GM19238 (cell line): ENCODE data around the gene C2orf74.
"Not testable (repeated sequence)": the region's sequence is repeated elsewhere in the genome, so short reads cannot be mapped to it uniquely, and the experiment has no call there.

Experiments
- DNase-seq: peaks from one replicate; pipeline ENCODE4 v3.0.0; 2011; ENCODE audit warnings: low spot score; ENCODE audit not compliant: insufficient read length

C2orf74 gene

DNA sequence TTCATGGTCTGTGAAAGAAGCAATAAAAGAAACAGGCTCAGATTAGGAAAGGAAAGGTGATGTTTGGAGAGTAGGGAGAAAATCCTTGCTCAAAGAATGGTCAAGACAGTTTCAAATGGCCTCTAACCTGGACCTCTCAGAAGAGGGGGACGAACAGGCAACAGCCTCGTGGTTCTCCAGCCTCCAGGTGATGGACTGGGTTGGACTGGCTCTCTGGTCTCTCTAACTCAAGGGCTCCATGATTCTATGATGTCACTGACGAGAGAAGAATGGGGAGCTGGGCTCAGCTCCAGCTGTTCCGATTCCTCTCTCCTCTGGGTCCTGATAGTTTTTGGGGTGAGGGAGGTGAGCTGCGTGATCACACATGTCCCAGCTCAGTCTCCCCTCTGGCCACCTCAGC is at the start of gene C2orf74:
Gene C2orf74, plus strand, starts transcription at position 301 of the 400 bp plus-strand sequence. CDS start 327 bp downstream, outside the sequence.
- no peak for DNase-seq

DNA sequence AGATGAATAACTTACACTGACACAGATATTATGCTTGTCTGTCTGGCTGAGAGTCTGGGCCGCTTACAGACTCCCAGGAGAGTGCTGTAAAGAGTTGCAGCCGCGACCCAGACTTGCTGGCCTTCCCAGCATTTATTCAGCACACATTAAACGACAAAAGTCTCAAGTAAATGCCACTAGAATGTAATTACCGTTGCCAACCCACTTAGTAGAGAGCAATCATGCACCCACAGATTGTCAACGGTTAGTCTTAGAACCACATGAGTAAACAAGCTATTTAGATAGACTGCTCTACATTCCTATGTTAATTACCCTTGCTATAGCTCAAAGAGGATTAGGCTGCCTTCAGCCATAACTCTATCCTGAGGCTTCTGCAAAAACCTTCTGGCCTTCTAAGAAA is 47.8 kb upstream of the C2orf74 start:
- no peak for DNase-seq

DNA sequence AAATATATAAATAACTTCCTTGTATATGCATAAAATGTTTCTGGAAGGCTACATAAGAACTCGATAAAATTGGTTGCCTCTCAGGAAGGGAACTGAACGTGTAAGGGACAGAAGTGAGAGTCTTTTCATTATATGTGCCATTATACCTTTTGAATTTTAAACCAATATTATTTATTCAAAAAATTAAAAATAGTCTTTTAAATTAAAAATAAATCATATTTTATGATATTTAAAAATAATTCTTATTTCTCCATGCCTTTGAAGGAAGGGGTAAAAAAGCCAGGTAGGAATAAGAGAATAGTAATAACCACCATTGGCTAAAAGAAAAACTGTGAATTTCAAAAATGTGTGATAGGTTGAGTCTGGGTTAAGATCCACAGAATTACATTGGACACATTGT is 45.7 kb upstream of the C2orf74 start:
- no peak for DNase-seq

DNA sequence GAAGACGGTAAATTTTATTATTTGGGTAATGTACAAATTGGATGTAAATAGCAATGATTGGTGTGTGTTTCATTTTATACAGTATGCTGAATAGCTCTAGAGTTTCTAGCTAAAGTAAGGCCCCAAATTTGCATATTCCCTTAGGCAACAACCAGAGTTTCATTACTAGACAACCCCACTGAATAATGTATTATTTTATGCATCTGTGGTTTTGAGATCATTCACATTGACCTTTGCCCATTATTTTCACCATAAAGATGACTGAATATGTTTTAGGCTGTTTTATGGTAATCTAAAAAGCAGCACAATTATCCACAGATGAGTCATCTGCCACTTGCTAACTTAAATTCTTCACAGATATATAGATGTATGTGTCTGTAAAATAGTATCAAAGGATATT is 44.5 kb upstream of the C2orf74 start:
- no peak for DNase-seq

DNA sequence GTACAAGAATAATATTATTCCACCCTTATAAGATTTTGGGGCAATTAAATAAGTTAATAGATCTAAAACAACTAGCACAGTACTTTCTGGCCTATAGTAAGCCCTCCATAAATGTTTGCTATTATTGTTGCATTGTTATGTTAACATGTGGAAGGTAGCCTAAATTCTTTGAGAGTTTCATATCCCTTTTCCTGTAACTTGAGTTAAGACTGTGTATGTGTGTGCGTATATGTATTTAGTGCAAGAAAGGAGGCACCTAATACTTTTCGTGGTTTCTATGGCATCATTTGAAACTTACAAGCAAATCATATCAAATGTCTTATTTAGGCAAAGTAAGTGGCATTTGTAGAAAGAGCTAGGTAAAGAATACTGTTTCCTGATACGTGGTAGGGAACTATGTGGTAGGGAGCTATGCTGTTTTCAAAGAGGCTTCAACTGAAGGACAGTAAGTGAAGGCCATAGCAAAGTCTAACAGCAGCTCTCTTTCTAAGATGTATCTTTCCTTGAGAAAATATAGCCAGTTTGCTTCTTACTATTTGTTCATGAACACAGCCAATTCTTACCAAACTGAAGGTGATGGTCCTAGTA is 36.8 kb upstream of the C2orf74 start:
- no peak for DNase-seq

DNA sequence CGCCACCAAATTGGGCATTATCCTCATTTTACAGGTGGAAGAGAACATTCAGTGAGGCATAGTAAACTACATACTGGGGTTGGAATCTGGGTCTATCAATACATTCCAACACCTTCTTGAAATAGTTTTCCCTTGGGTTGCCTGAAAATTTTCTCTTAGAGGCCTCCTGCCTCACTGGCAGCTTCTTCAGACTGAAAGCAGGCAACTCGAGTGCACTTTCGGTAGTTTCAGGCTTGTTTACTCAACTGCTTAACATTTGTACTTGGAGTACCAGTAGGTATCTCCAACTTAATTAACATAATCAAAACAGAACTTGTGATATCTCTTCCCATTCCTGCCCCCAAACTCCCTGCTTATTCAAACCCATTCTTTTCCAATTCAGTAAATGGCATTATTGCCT is 36.2 kb upstream of the C2orf74 start:
- no peak for DNase-seq

DNA sequence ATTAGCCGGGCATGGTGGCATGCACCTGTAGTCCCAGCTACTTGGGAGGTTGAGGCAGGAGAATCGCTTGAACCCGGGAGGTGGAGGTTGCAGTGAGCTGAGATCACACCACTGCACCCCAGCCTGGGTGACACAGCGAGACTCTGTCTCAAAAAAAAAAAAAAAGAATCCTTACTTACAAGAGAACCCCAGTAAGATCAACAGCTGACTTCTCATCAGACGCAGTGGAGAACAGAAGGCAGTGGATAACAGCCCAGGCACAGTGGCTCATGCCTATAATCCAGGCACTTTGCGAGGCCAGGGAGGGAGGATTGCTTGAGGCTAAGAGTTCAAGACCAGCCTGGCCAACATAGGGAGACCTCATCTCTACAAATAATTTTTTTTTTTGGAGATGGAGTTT is 33.9 kb upstream of the C2orf74 start:
- DNase-seq: not testable (repeated sequence)

DNA sequence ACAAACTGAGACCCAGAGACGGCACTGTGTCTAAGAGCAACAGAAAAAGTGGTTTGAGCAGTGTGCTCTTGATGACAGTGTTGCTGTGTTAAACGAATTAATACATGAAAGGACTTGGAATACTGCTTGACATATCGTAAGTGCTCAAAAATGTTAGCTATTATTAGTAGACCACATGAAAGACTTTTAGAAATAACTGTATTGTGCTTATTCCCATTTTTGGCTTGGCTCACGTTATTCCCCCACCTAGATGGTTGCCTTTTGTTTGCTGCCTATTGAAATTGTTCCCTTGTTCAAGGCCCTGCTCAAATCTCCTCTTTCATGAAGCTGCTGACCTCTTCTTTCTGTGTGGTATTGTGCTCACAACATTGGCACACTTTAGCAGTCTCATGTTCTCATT is 27.8 kb upstream of the C2orf74 start:
- no peak for DNase-seq

DNA sequence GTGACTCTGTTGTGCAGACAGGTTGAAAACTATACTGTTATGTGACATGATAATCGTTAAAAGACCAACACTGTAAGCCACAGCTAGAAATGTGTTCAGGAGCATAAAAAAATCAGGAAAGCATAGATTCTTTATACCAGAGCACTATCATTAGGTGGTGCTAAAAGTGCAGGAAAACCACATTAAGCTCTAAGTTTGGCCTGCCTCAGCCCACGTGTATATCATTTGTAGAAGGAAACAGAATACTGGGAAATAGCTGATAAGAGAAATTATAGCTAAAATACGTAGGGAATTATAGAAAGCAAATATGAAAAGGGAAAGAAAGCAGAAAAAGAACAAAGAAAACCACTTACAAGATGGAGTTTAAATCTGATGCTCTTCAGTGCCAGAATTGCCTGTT is 26.5 kb upstream of the C2orf74 start:
- DNase-seq: no peak

DNA sequence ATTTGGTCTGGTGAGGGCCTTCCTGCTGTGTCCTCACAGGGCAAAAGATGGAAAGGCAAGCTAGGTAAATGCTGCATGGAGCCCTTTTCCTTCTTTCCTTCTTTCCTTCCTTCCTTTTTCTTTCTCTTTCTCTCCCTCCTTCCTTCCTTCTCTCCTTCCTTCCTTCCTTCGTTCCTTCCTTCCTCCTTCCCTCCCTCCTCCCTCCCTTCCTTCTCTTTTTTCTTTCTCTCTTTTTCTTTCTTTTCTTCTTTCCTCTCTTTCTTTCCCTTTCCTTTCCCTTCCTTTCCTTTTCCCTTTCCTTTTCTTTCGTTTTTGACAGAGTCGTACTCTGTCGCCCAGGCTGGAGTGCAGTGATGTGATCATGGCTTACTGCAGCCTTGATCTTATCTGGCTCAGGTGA is 23.1 kb upstream of the C2orf74 start:
- no peak for DNase-seq

DNA sequence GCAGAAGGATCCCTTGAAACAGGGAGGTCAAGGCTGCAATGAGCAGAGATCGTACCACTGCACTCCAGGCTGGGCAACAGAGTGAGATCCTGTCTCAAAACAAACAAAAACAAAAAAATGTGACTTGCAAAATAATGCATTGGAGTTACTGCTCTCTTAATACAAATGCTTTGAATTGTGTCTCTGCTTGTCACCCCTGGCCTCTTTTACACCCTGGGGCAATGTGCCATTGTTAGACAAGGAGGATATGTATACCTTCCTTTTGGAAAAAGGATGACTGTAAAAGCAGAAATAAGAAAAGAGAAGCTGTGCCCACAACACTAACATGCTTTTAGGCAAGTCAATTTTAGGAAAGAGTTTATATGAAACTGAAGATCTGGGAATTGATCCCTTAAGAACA is 20.8 kb upstream of the C2orf74 start:
- DNase-seq: no peak

DNA sequence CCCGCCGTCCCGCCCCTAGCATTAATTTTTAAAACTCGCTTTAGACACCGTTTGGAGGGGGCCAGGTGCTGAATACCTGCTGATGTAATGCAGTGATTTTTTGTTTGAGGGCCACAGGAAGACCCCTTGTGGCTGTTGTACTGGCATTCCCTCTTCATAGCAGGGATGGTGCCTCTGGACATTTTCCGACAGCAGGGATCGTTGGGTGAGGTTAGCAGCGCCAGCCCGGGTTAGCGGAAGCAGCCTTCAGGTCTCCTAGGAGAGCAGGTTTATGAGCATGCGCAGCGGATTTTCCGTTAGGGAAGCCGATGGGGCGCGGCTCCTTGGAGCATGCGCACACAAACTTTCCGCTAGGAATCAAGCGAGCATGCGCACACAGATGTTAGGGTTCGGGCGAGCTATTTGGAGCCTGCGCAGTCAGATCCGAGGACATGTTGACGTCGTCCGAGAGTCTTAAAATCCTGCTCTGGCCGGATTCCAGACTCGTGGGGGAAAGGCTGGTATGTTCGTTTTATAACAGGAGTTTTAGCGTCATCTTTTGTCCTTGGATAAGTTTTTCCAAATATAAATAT is 17.2 kb upstream of the C2orf74 start:
- DNase-seq: peak; percentile 91

DNA sequence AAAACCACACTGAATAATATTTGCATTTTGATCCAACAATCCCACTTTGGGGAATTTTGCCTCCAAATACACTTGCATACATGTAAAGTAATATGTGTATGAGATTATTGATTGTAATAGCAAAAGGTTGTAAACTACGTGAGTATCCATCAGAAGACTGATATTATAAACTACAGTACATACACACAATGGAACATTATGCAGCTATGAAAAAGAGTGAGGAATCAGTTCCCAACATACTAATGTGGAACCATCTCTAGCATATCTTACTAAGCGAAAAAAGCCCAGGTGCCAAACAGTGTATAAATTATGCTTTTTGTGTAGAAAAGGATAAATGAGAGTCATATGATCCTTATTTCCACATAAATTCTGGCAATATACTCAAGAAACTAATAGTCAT is 16.0 kb upstream of the C2orf74 start:
- no peak for DNase-seq

DNA sequence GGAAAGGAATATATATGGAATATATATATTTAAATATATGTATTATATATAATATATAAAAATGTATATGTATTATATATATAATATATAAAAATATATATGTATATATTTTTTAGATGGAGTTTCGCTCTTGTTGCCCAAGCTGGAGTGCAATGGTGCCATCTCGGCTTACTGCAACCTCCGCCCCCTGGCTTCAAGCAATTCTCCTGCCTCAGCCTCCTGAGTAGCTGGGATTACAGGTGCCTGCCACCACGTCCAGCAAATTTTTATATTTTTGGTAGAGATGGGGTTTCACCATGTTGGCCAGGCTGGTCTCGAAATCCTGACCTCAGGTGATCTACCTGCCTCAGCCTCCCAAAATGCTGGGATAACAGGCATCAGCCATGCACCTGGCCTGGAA is 13.9 kb upstream of the C2orf74 start:
- not testable (repeated sequence) for DNase-seq

DNA sequence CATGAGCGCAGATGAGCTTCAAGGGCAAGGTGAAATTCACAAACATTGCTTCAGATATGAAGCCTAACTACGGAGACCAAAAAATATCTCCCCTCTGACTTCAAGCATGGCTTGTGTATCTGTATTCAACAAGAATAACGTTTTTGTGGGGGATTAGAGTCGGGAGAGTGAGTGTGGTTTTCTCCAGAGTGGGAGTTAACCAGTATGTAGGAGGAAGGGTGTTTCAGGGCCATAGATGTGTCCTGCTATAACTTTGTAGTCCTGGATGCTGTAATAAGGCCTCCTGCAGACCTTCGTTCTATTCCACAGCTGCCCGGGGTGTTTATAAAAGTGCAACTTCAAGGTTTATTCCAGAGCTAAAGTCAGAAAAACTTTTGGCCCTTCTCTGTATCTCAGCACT is 12.9 kb upstream of the C2orf74 start:
- DNase-seq: no peak

DNA sequence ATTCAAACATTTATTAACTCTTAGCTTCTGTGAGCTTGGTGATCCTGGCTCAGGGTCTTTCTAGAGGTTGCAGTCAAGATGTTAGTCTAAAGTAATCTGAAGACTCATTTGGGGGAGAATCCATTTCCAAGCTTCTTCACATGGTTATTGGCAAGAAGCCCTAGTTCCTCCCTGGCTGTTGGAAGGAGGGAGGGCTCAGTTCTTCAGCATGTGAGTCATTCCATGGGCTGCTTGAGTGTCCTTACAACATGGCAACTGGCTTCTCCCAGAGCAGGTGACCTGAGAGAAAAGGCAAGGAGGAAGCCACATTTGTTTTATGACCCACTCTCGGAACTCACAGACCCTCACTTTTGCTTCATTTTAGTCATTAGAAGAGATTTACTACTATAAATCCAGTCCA is 10.6 kb upstream of the C2orf74 start:
- DNase-seq: no peak

DNA sequence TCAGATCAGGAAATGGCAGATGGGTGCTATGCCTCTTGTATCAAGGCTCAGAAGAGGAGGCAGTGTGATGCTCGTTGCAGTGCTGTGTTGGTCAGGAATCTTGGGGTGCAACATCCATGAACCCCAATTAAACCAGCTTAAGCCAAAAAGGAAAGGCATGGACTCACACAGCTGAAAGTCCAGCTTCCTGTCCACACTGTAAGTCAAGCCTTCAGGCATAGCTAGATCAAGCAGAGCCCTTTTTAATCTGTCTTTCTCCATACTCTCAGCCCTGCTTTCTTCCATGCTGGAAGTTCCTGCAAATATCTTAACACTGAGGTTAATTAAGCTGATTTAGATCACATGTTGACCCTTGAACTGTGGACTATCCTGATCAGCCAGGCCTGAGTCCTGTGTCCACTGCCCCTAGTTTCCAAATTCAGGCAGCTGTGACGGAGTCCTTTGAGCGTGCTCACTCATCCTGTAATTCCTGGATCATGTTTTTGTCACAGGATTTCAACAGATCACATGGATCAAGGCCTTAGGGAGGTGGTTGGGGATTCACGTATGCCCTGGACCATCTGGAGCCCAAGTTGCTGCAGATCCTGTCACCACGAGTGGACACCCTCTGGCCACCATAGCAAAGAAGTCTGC is 4.5 kb upstream of the C2orf74 start:
- no peak for DNase-seq

DNA sequence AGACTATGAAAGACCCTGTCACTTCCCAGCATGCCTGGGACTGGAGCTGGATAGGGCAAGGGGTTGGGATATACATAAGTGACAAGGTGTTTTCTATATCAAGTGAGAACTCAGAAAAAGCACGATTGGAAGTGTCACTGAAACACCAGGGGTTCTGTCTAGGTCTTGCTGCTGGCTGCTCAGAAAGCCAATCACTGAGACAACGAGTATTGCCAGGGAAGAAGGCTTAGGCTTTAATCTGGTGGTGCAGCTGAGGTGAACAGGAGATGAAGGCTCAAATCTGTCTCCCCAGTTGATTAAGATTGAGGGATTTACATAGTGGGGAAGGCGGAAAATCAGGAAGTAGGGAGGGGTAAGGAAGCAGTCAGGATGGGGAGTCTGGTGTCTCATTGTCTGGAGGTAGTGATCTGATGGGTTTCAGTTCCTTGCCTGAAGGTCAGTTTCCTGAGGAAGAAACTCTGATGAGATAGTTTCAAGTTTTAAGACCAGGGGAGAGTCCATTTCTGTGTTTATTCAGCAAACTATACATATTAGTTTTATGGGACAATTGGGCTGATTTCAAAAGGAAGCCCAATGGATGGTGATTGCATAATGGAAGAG is 3.5 kb upstream of the C2orf74 start:
- no peak for DNase-seq

DNA sequence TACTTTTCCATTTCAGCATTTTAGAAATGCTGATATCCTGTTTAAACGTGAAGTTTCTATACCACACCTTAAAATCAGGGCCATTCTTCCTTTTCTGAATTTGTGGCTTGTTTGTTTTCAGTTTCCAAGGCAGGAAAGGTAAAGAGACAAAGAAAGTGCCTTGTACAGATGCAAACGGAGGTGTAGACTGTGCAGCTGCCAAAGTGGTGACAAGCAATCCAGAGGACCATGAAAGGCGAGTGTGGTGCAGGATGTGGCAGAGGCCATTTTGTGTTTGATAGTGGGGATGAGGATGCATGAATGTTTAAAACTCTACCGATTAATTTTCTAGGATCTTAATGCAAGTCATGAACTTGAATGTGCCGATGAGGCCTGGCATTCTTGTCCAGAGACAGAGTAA is 733 bp downstream of the C2orf74 start:
- DNase-seq: no peak

DNA sequence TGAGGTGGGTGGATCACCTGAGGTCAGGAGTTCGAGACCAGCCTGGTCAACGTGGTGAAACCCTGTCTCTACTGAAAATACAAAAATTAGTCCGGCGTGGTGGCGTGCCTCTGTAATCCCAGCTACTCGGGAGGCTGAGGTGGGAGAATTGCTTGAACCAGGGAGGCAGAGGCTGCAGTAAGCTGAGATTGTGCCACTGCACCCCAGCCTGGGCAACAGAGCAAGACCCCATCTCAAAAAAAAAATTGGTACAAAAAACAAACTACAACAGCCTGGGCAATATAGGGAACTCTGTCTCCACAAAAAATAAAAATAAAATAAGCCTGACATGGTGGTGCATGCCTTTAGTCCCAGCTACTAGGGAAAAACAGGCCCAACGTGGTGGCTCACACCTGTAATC is 3.1 kb downstream of the C2orf74 start:
- DNase-seq: not testable (repeated sequence)

DNA sequence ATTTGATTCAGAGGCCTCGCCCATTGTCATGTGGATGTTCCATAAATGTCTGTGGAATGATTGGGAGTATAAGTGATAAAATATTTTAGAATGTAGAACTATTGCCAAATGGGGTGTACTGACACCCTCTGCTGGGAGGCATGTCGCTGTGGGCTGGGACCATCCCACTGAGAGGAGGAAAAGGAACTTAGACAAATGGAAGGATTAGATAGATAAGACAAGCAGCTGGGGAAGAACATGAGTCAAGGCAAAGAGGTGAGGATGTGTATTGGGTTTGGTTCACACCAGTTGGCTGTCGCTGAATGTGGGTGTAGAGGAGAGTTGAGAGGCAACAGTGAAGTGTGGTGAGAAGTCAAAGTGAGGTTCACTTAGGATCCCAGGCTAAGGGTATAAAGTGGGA is 4.0 kb downstream of the C2orf74 start:
- no peak for DNase-seq

DNA sequence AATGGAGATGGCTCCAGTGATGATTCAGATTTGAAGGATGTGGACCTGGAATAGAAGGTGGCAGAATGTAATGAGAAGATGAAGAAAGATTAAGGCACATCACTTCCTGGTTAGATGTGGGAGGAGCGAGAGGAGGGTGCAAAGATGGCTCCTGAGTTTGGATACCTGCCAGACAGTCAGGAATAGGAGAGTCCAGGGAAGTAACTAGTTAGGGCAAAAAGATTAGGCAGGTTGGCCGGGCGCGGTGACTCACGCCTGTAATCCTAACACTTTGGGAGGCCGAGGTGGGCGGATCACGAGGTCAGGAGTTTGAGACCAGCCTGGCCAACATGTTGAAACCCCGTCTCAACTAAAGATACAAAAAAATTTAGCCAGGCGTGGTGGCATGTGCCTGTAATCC is 5.6 kb downstream of the C2orf74 start:
- DNase-seq: no peak

DNA sequence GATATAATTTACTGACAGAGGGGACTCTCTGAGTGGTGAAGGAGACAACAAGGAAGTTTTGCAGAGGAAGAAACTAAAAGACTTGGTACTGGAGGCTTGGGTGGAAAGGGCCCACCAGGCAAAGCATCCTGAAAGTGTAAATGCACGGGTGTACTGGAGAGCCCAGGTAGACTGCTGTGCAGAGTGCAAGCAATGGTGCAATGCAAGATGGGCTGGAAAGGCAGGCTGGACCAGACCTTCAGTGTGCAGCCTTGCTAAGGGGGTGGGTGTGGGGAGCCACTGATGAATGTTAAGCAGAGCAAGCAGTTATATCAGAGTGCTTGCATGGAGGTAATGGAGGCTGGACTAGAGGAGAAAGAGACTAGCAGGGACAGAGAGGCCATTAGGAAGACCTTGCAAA is 10.7 kb downstream of the C2orf74 start:
- no peak for DNase-seq
